ENCODE results near the gene LRP1.

DNA sequence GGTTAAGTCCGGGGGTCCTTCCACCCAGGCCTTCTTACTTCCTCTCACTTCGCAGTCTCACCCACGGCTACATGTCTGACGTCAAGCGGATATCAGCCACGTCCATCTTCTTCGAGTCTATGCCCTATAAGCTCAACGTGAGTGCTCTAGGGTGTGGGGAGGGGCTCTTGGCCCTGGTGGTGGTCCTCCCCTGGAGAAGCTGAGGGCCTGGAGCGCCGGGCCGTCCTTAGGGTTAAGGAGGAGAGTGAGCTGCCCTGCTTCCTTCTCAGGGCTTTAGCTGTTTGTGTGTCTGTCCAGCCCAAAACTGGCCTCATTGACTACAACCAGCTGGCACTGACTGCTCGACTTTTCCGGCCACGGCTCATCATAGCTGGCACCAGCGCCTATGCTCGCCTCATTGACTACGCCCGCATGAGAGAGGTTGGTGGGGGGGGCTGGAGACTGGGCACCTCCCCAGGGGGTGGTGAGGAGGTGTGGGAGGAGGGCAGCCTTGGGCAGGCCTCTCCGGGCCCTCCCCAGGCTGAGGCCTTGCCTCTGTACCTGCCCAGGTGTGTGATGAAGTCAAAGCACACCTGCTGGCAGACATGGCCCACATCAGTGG is 104.0 kb downstream of the LRP1 start:
- TF ChIP-seq, protein P1, sequence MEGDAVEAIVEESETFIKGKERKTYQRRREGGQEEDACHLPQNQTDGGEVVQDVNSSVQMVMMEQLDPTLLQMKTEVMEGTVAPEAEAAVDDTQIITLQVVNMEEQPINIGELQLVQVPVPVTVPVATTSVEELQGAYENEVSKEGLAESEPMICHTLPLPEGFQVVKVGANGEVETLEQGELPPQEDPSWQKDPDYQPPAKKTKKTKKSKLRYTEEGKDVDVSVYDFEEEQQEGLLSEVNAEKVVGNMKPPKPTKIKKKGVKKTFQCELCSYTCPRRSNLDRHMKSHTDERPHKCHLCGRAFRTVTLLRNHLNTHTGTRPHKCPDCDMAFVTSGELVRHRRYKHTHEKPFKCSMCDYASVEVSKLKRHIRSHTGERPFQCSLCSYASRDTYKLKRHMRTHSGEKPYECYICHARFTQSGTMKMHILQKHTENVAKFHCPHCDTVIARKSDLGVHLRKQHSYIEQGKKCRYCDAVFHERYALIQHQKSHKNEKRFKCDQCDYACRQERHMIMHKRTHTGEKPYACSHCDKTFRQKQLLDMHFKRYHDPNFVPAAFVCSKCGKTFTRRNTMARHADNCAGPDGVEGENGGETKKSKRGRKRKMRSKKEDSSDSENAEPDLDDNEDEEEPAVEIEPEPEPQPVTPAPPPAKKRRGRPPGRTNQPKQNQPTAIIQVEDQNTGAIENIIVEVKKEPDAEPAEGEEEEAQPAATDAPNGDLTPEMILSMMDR (IDR thresholded peaks at IDR 0.05; ENCODE audit: low read depth, low read length, missing input control), result no peak
- TF ChIP-seq GABPA (IDR thresholded peaks at IDR 0.05 in 1 of 2, conservative IDR thresholded peaks at IDR 0.05 in 1 of 2), result no peak
- TF ChIP-seq RAD21 (IDR thresholded peaks at IDR 0.05), result no peak
- TF ChIP-seq, protein P2, sequence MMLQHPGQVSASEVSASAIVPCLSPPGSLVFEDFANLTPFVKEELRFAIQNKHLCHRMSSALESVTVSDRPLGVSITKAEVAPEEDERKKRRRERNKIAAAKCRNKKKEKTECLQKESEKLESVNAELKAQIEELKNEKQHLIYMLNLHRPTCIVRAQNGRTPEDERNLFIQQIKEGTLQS (IDR thresholded peaks at IDR 0.05), result no peak
- TF ChIP-seq, protein P3, sequence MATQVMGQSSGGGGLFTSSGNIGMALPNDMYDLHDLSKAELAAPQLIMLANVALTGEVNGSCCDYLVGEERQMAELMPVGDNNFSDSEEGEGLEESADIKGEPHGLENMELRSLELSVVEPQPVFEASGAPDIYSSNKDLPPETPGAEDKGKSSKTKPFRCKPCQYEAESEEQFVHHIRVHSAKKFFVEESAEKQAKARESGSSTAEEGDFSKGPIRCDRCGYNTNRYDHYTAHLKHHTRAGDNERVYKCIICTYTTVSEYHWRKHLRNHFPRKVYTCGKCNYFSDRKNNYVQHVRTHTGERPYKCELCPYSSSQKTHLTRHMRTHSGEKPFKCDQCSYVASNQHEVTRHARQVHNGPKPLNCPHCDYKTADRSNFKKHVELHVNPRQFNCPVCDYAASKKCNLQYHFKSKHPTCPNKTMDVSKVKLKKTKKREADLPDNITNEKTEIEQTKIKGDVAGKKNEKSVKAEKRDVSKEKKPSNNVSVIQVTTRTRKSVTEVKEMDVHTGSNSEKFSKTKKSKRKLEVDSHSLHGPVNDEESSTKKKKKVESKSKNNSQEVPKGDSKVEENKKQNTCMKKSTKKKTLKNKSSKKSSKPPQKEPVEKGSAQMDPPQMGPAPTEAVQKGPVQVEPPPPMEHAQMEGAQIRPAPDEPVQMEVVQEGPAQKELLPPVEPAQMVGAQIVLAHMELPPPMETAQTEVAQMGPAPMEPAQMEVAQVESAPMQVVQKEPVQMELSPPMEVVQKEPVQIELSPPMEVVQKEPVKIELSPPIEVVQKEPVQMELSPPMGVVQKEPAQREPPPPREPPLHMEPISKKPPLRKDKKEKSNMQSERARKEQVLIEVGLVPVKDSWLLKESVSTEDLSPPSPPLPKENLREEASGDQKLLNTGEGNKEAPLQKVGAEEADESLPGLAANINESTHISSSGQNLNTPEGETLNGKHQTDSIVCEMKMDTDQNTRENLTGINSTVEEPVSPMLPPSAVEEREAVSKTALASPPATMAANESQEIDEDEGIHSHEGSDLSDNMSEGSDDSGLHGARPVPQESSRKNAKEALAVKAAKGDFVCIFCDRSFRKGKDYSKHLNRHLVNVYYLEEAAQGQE (IDR thresholded peaks at IDR 0.05), result no peak
- TF ChIP-seq EGR1 (IDR thresholded peaks at IDR 0.05; ENCODE audit: low read depth in 2 of 2), result no peak
- no peak for TF ChIP-seq SP1 (IDR thresholded peaks at IDR 0.05)
- no peak for TF ChIP-seq TAF1 (conservative IDR thresholded peaks at IDR 0.05)
- no peak for TF ChIP-seq MAX (IDR thresholded peaks at IDR 0.05)
- TF ChIP-seq JUND (IDR thresholded peaks at IDR 0.05), result no peak
- TF ChIP-seq, protein P4, sequence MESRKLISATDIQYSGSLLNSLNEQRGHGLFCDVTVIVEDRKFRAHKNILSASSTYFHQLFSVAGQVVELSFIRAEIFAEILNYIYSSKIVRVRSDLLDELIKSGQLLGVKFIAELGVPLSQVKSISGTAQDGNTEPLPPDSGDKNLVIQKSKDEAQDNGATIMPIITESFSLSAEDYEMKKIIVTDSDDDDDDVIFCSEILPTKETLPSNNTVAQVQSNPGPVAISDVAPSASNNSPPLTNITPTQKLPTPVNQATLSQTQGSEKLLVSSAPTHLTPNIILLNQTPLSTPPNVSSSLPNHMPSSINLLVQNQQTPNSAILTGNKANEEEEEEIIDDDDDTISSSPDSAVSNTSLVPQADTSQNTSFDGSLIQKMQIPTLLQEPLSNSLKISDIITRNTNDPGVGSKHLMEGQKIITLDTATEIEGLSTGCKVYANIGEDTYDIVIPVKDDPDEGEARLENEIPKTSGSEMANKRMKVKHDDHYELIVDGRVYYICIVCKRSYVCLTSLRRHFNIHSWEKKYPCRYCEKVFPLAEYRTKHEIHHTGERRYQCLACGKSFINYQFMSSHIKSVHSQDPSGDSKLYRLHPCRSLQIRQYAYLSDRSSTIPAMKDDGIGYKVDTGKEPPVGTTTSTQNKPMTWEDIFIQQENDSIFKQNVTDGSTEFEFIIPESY (IDR thresholded peaks at IDR 0.05), result no peak
- no peak for TF ChIP-seq YY1 (IDR thresholded peaks at IDR 0.05)
